Measurements from ENCODE around the gene NATD1.

The NATD1 gene

DNA sequence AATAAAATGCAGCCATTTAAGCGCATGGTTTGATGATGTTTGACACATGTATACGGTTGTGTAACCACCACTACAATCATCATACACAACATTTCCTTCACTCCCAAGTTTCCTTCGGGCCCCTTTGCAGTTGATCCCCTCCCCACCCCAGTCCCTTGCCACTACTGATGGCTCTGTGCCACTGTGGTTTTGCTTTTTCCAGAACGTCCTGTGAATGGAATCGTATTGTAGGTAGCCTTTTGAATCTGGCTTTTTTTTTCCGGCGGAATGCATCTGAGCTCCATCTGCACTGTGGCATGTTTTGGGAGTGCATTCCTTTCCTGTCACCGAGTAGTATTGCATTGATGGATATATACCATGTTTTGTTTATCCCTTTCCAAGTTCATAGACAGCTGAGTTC, 16.2 kb upstream of the NATD1 start:
- ChIA-PET CTCF (interaction anchor here (0.7 to 1.0 kb wide), 2 partner anchors 10 to 150 kb away, joined by 3 read pairs; no protein-coding TSS in a partner anchor), POLR2A (no interaction called here)
- DNase-seq (ENCODE audit: extremely low spot score), result no peak
- TF ChIP-seq ELF4 (IDR thresholded peaks at IDR 0.05) (no peak), L3MBTL2 (conservative IDR thresholded peaks at IDR 0.05) (no peak), CTBP1 (IDR thresholded peaks at IDR 0.05; ENCODE audit: borderline replicate concordance) (no peak), HDGF (IDR thresholded peaks at IDR 0.05; ENCODE audit: borderline replicate concordance) (no peak), SUZ12 (IDR thresholded peaks at IDR 0.05) (no peak), FOXK2 (IDR thresholded peaks at IDR 0.05) (no peak), LEF1 (IDR thresholded peaks at IDR 0.05; ENCODE audit: borderline replicate concordance) (no peak), NFRKB (IDR thresholded peaks at IDR 0.05) (no peak), SP1 (IDR thresholded peaks at IDR 0.05) (no peak), FOXM1 (IDR thresholded peaks at IDR 0.05; ENCODE audit: borderline replicate concordance) (no peak), ARNT (IDR thresholded peaks at IDR 0.05) (no peak), ZNF384 (IDR thresholded peaks at IDR 0.05) (no peak), PKNOX1 (IDR thresholded peaks at IDR 0.05) (no peak), TARDBP (IDR thresholded peaks at IDR 0.05) (no peak)

- no peak for TF ChIP-seq FOXM1 (IDR thresholded peaks at IDR 0.05; ENCODE audit: borderline replicate concordance)
- TF ChIP-seq ELF4 (IDR thresholded peaks at IDR 0.05), result no peak
- TF ChIP-seq LEF1 (IDR thresholded peaks at IDR 0.05; ENCODE audit: borderline replicate concordance), result no peak
- no peak for TF ChIP-seq FOXK2 (IDR thresholded peaks at IDR 0.05)
- no peak for TF ChIP-seq L3MBTL2 (conservative IDR thresholded peaks at IDR 0.05)
- TF ChIP-seq NFRKB (IDR thresholded peaks at IDR 0.05), result no peak
- TF ChIP-seq ZNF384 (IDR thresholded peaks at IDR 0.05), result no peak
- no peak for TF ChIP-seq CTBP1 (IDR thresholded peaks at IDR 0.05; ENCODE audit: borderline replicate concordance)
- TF ChIP-seq SP1 (IDR thresholded peaks at IDR 0.05), result no peak
- no peak for TF ChIP-seq BHLHE40 (IDR thresholded peaks at IDR 0.05; ENCODE audit: borderline replicate concordance)
- no peak for TF ChIP-seq ARNT (IDR thresholded peaks at IDR 0.05)
- no peak for TF ChIP-seq HDGF (IDR thresholded peaks at IDR 0.05; ENCODE audit: borderline replicate concordance)
- no peak for TF ChIP-seq TARDBP (IDR thresholded peaks at IDR 0.05)
- no peak for TF ChIP-seq FOXA1 (IDR thresholded peaks at IDR 0.05)
- TF ChIP-seq PKNOX1 (IDR thresholded peaks at IDR 0.05), result no peak
- no peak for TF ChIP-seq SUZ12 (IDR thresholded peaks at IDR 0.05)
- ChIA-PET POLR2A (no interaction called here), CTCF (interaction anchor here (1.0 kb wide), 1 partner anchor 11 kb away, joined by 3 read pairs; no protein-coding TSS in a partner anchor)
- DNase-seq (ENCODE audit: extremely low spot score), result no peak
Measured at GRCh38 chr17:21268596-21269188, 15.5 kb upstream of the NATD1 start.

DNA sequence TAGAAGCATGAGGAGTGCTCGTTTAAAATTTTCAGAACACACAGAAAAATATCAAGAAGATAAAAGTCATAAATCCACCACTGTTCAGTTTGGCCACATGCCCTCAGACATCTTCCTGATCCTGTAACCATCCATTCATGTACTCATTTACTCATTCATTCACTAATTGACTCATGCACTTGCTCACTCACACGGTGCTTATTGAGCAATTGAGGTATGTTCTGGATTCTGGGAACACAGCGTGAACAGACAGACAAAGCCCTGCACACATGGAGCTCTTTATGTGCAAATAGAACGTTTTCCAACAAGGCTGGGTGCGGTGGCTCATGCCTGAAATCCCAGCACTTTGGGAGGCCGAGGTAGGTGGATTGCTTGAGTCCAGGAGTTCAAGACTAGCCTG, 10.2 kb upstream of the NATD1 start:
- ChIA-PET POLR2A (interaction anchor here (2.2 kb wide), 1 partner anchor 13 kb away, joined by 7 read pairs; no protein-coding TSS in a partner anchor), CTCF (interaction anchor here (0.7 kb wide), 1 partner anchor 189 kb away, joined by 3 read pairs; no protein-coding TSS in a partner anchor)
- TF ChIP-seq FOXM1 (IDR thresholded peaks at IDR 0.05; ENCODE audit: borderline replicate concordance) (no peak), ZNF384 (IDR thresholded peaks at IDR 0.05) (no peak), SUZ12 (IDR thresholded peaks at IDR 0.05) (no peak), FOXK2 (IDR thresholded peaks at IDR 0.05) (no peak), HDGF (IDR thresholded peaks at IDR 0.05; ENCODE audit: borderline replicate concordance) (no peak), ELF4 (IDR thresholded peaks at IDR 0.05) (no peak), CTBP1 (IDR thresholded peaks at IDR 0.05; ENCODE audit: borderline replicate concordance) (no peak), LEF1 (IDR thresholded peaks at IDR 0.05; ENCODE audit: borderline replicate concordance) (no peak), FOXA1 (IDR thresholded peaks at IDR 0.05) (no peak)
- DNase-seq (ENCODE audit: extremely low spot score), result no peak

DNA sequence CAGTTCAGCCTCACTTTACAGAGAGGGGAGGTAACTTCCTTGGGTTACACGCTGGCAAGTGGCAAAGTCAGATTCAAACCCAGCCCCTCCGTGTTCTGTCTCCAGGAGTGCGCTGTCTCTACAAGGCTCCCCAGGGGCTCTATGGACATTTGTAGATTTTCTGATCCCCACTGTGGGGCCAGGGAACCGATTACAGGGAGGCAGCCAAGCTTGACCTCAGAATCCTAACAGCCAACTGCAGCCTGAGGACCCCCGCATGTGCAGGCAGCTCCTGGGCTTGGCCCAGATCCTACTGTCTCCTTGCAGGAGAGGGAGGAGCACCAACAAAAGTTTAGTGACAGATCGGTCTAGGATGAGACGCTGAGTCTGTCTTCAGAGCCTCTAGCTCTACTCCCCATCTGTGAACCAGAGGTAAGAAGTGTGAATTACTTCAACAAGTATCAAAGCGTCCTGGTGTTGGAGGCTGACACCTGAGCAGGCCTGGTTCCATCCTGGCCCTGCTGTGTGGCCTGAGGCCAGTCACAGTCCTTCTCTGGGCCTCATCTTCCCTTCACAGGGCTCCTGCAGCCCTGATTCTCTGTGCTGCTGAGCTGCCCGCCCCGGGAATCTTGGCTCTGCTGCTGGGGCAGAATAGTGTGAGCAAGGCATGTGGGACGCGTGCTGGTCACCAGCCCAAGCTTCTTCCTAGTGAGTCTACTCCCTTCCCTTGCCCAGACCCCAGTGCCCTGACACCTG, 9.2 kb upstream of the NATD1 start:
- ChIA-PET CTCF (interaction anchor here (0.7 kb wide), 1 partner anchor 190 kb away, joined by 3 read pairs; no protein-coding TSS in a partner anchor), POLR2A (interaction anchor here (2.2 kb wide), 1 partner anchor 14 kb away, joined by 7 read pairs; no protein-coding TSS in a partner anchor)
- no peak for TF ChIP-seq L3MBTL2 (conservative IDR thresholded peaks at IDR 0.05)
- no peak for TF ChIP-seq HDGF (IDR thresholded peaks at IDR 0.05; ENCODE audit: borderline replicate concordance)
- TF ChIP-seq ELF4 (IDR thresholded peaks at IDR 0.05), result no peak
- no peak for TF ChIP-seq PKNOX1 (IDR thresholded peaks at IDR 0.05)
- DNase-seq (ENCODE audit: extremely low spot score), result no peak

DNA sequence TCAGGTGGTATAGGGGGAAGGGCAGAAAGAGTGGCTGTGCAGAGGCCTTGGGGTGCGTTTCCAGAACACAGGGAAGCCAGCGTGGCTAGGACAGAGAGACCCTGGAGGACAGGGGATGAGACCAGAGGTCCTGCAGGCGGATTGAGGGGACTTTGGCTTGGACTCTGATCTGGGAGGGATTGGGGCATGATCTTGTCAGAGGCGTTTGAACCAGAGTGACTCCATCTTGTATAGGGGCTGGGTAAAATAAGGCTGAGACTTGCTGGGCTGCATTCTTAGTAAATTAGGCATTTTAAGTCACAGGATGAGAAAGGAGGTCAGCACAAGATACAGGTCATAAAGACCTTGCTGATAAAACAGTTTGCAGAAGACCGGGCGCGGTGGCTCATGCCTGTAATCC, 5.4 kb upstream of the NATD1 start:
- POLR2A ChIA-PET, result interaction anchor here (1.3 kb wide), 1 partner anchor 17 kb away, joined by 5 read pairs; no protein-coding TSS in a partner anchor
- TF ChIP-seq ARNT (IDR thresholded peaks at IDR 0.05) (no peak), FOXK2 (IDR thresholded peaks at IDR 0.05) (no peak), FOXM1 (IDR thresholded peaks at IDR 0.05; ENCODE audit: borderline replicate concordance) (no peak), SUZ12 (IDR thresholded peaks at IDR 0.05) (no peak), ZNF384 (IDR thresholded peaks at IDR 0.05) (no peak), SP1 (IDR thresholded peaks at IDR 0.05) (no peak), NFRKB (IDR thresholded peaks at IDR 0.05) (no peak), ELF4 (IDR thresholded peaks at IDR 0.05) (no peak), BHLHE40 (IDR thresholded peaks at IDR 0.05; ENCODE audit: borderline replicate concordance) (no peak), CTBP1 (IDR thresholded peaks at IDR 0.05; ENCODE audit: borderline replicate concordance) (no peak), L3MBTL2 (conservative IDR thresholded peaks at IDR 0.05) (no peak), TARDBP (IDR thresholded peaks at IDR 0.05) (no peak)
- CTCF ChIA-PET, result interaction anchor here (0.6 kb wide), 1 partner anchor 143 kb away, joined by 6 read pairs; no protein-coding TSS in a partner anchor
- DNase-seq (ENCODE audit: extremely low spot score), result no peak

All from HEK293T (cell line).